HG03066 (cell line): ENCODE measurements around the gene JOSD1.

ENCODE experiments used
- ATAC-seq: cut with Tn5 transposase; IDR thresholded peaks from one replicate; pipeline ENCODE4 v1.9.1; 2021; ENCODE audit warnings: low read depth; ENCODE audit not compliant: unreplicated experiment

The JOSD1 gene

GRCh38 chr22:38733724-38734381 lies 33.1 kb upstream of the JOSD1 start:
- no peak for ATAC-seq

- no peak for ATAC-seq
These were observed 32.6 kb upstream of the JOSD1 start for GRCh38 chr22:38733329-38733723.

GRCh38 chr22:38732251-38732815 lies 31.6 kb upstream of the JOSD1 start:
- ATAC-seq, result no peak

GRCh38 chr22:38731703-38732161 lies 31.0 kb upstream of the JOSD1 start:
- no peak for ATAC-seq

- ATAC-seq, result no peak
These were observed 29.7 kb upstream of the JOSD1 start for GRCh38 chr22:38730411-38730871.

- ATAC-seq, result no peak
These were observed 29.2 kb upstream of the JOSD1 start for GRCh38 chr22:38729946-38730345.

- ATAC-seq, result no peak
These were observed 28.4 kb upstream of the JOSD1 start for GRCh38 chr22:38728871-38729796.

GRCh38 chr22:38727530-38728451 lies 27.0 kb upstream of the JOSD1 start:
- no peak for ATAC-seq

GRCh38 chr22:38727123-38727522 lies 26.4 kb upstream of the JOSD1 start:
- no peak for ATAC-seq

- ATAC-seq, result no peak
These were observed 25.3 kb upstream of the JOSD1 start for GRCh38 chr22:38725900-38726655.

- no peak for ATAC-seq
These were observed 24.3 kb upstream of the JOSD1 start for GRCh38 chr22:38724926-38725571.

- no peak for ATAC-seq
These were observed 23.4 kb upstream of the JOSD1 start for GRCh38 chr22:38724176-38724575.

GRCh38 chr22:38721551-38721950 lies 20.8 kb upstream of the JOSD1 start:
- no peak for ATAC-seq

GRCh38 chr22:38720350-38720749 lies 19.6 kb upstream of the JOSD1 start:
- no peak for ATAC-seq

GRCh38 chr22:38719196-38719595 lies 18.5 kb upstream of the JOSD1 start:
- no peak for ATAC-seq

- ATAC-seq, result no peak
These were observed 17.7 kb upstream of the JOSD1 start for GRCh38 chr22:38718414-38718813.

- no peak for ATAC-seq
These were observed 16.5 kb upstream of the JOSD1 start for GRCh38 chr22:38717244-38717643.

GRCh38 chr22:38716826-38717225 lies 16.1 kb upstream of the JOSD1 start:
- ATAC-seq, result no peak

- ATAC-seq, result no peak
These were observed 15.5 kb upstream of the JOSD1 start for GRCh38 chr22:38716271-38716670.
